ENCODE measurements around the gene ZIC2.

DNA sequence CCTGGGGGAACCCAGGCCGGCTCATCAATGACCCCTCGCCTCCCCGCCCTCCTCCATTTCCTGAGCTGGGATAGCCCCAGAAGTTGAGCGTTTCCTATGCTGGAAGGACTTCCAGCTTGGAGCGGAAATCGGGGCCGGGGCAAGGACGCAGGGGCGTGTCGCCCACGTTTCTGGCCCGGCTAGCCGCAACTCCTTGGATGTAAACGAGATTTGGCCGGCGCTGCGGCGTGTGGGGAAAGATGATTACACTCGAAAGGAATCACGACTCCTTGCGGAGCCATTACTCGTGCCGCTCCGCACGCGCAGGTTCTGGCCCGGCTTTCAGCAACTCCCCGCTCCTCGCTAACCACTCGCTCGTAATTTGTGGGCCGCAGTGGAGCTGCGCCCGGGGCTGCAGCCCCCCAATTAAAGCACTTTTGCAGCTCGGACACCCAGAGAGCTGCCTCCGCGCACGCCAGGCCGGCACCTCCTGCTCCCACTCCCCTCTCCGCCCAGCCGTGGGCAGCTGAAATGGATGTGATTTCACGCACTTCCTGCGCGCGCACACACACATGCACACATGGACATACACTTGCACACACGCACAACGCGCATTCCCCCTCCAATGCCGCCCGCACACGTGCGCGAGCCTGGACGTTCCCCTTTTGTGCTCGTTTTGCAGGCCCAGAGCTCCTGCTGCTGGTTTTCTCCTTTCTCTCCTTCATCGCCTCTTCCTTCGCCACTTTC, 25.7 kb upstream of the ZIC2 start:
- TF ChIP-seq POLR2AphosphoS5 (IDR thresholded peaks at IDR 0.05; ENCODE audit: low read depth, low read length), result no peak
- TF ChIP-seq, protein P1, sequence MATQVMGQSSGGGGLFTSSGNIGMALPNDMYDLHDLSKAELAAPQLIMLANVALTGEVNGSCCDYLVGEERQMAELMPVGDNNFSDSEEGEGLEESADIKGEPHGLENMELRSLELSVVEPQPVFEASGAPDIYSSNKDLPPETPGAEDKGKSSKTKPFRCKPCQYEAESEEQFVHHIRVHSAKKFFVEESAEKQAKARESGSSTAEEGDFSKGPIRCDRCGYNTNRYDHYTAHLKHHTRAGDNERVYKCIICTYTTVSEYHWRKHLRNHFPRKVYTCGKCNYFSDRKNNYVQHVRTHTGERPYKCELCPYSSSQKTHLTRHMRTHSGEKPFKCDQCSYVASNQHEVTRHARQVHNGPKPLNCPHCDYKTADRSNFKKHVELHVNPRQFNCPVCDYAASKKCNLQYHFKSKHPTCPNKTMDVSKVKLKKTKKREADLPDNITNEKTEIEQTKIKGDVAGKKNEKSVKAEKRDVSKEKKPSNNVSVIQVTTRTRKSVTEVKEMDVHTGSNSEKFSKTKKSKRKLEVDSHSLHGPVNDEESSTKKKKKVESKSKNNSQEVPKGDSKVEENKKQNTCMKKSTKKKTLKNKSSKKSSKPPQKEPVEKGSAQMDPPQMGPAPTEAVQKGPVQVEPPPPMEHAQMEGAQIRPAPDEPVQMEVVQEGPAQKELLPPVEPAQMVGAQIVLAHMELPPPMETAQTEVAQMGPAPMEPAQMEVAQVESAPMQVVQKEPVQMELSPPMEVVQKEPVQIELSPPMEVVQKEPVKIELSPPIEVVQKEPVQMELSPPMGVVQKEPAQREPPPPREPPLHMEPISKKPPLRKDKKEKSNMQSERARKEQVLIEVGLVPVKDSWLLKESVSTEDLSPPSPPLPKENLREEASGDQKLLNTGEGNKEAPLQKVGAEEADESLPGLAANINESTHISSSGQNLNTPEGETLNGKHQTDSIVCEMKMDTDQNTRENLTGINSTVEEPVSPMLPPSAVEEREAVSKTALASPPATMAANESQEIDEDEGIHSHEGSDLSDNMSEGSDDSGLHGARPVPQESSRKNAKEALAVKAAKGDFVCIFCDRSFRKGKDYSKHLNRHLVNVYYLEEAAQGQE (IDR thresholded peaks at IDR 0.05; ENCODE audit: insufficient read depth in 1 of 2, low read depth in 2 of 2, low read length in 2 of 2), result no peak

Measured in PFSK-1 (cell line).